Measurements from ENCODE around the gene ZNF594. TPM values are rescaled to one million over a fixed set of nuclear protein-coding genes. Genes with fewer than 3 reads are reported as not detected.

The ZNF594 gene
- total RNA-seq, 1 experiment from 2014 or later: 18.4 TPM

GRCh38 chr17:5203908-5204294 is 12.2 kb upstream of the ZNF594 start:
- DNase-seq: peak in 1 of 2 experiments; percentile 58
- Histone ChIP-seq H3K79me2 (ENCODE audit: low read depth) (no peaks in the 10 kb centered on the region), H3K9me2 (ENCODE audit: insufficient read depth) (no peaks in the 10 kb centered on the region), H3K9me3 (ENCODE audit: insufficient read depth, low read depth) (no peaks in the 10 kb centered on the region), H3K4me1 (replicated peaks; ENCODE audit: insufficient read depth) (peaks cover 8% of the 10 kb centered on the region), H2AFZ (no peak overlapping the region), H3K27ac (no peak overlapping the region), H3K36me3 (ENCODE audit: low read depth) (no peaks in the 10 kb centered on the region), H3K4me3 (no peak overlapping the region), H3F3A (ENCODE audit: insufficient read depth, low read depth) (peaks cover 4% of the 10 kb centered on the region; the same call in 1 of the 2 replicates), H3K4me2 (no peak overlapping the region), H3K27me3 (ENCODE audit: insufficient read depth, low read depth) (no peaks in the 10 kb centered on the region), H4K20me1 (ENCODE audit: insufficient read depth) (no peaks in the 10 kb centered on the region)
- no TSS peak for BruUV-seq (replicated peaks)
- ChIA-PET CTCF (no interaction called here), POLR2A (ENCODE audit: unreplicated experiment) (no interaction called here)
- TF ChIP-seq, protein P1, sequence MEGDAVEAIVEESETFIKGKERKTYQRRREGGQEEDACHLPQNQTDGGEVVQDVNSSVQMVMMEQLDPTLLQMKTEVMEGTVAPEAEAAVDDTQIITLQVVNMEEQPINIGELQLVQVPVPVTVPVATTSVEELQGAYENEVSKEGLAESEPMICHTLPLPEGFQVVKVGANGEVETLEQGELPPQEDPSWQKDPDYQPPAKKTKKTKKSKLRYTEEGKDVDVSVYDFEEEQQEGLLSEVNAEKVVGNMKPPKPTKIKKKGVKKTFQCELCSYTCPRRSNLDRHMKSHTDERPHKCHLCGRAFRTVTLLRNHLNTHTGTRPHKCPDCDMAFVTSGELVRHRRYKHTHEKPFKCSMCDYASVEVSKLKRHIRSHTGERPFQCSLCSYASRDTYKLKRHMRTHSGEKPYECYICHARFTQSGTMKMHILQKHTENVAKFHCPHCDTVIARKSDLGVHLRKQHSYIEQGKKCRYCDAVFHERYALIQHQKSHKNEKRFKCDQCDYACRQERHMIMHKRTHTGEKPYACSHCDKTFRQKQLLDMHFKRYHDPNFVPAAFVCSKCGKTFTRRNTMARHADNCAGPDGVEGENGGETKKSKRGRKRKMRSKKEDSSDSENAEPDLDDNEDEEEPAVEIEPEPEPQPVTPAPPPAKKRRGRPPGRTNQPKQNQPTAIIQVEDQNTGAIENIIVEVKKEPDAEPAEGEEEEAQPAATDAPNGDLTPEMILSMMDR (conservative IDR thresholded peaks at IDR 0.05): no peak
- TF ChIP-seq EZH2 (IDR thresholded peaks at IDR 0.05; ENCODE audit: low read depth): no peak
- intact Hi-C loops (cut with micrococcal nuclease; ENCODE audit: unreplicated experiment): no loop called here

DNA sequence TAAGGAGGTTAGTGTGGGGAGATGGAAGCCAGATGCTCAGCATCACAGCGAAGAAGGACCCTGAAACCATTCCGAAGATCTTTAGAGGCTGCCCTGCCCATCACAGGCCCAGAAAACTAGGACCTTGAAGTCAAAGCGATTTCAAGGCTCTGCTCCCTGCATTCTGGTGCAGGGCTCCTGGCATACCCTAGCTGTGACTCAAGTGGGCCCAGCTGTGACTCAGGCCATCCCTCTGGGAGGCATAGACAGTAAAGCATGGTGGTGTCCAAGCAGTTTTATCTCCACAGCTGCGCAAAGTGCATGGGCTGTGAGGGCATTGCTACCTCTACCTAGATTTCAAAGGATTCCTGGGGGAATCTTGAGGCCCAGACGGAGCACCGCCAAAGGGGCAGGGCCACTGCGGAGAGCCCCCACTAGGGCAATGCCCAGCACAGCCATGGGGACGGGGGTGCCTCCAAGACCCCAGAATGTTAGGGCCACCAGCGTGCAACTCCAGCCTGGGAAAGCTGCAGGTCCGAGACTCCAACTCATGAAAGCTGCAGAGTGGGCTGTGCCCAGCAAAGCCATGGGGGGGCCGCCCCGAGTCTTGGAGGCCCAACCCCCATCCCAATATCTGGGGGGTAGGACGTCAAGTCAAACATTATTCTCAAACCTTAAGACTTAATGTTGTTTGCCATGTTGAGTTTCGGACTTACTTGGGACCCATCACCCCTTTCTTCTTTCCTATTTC is 11.7 kb upstream of the ZNF594 start:
- Histone ChIP-seq H3K27me3 (ENCODE audit: insufficient read depth, low read depth) (no peaks in the 10 kb centered on the region), H3K36me3 (ENCODE audit: low read depth) (no peaks in the 10 kb centered on the region), H3K4me1 (replicated peaks; ENCODE audit: insufficient read depth) (peaks cover 8% of the 10 kb centered on the region), H3F3A (ENCODE audit: insufficient read depth, low read depth) (peaks cover 4% of the 10 kb centered on the region; the same call in 1 of the 2 replicates), H3K9me3 (ENCODE audit: insufficient read depth, low read depth) (no peaks in the 10 kb centered on the region), H3K27ac (no peak overlapping the region), H3K9me2 (ENCODE audit: insufficient read depth) (no peaks in the 10 kb centered on the region), H3K4me2 (no peak overlapping the region), H2AFZ (no peak overlapping the region), H3K4me3 (no peak overlapping the region), H3K79me2 (ENCODE audit: low read depth) (no peaks in the 10 kb centered on the region), H4K20me1 (ENCODE audit: insufficient read depth) (no peaks in the 10 kb centered on the region)
- BruUV-seq (replicated peaks): no TSS peak
- TF ChIP-seq EZH2 (IDR thresholded peaks at IDR 0.05; ENCODE audit: low read depth): no peak
- TF ChIP-seq, protein P1 (conservative IDR thresholded peaks at IDR 0.05): no peak
- ChIA-PET CTCF (no interaction called here), POLR2A (ENCODE audit: unreplicated experiment) (no interaction called here)
- intact Hi-C loops (cut with micrococcal nuclease; ENCODE audit: unreplicated experiment): no loop called here
- DNase-seq: no peak

DNA sequence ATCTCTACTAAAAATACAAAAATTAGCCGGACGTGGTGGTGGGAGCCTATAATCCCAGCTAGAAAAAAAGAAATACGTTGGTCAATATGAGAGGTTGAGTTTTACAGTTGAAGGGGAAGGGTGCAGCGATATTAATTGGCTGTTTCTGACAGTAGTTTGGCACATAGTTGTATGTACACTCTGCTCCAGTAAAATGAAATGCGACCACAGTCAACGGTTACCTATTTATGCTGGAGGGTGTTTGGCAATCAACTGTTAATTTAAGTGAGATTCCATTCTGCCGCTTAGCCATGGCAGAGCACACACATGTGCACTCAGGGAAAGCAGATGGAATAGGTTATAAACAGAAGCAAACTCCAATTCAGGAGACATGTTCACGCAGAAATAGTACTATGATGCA is 9.3 kb upstream of the ZNF594 start:
- no peak overlapping the region for H3K4me3 ChIP-seq
- DNase-seq: no peak
- no peak overlapping the region for H2AFZ ChIP-seq
- H3K79me2 ChIP-seq (ENCODE audit: low read depth): no peaks in the 10 kb centered on the region
- H3K9me3 ChIP-seq (ENCODE audit: insufficient read depth, low read depth): no peaks in the 10 kb centered on the region
- H3K36me3 ChIP-seq (ENCODE audit: low read depth): no peaks in the 10 kb centered on the region
- H4K20me1 ChIP-seq (ENCODE audit: insufficient read depth): no peaks in the 10 kb centered on the region
- BruUV-seq (replicated peaks): no TSS peak
- H3K27me3 ChIP-seq (ENCODE audit: insufficient read depth, low read depth): no peaks in the 10 kb centered on the region
- H3K4me1 ChIP-seq (replicated peaks; ENCODE audit: insufficient read depth): peaks cover 8% of the 10 kb centered on the region
- no peak overlapping the region for H3K27ac ChIP-seq
- CTCF ChIA-PET: no interaction called here
- H3K4me2 ChIP-seq: no peak overlapping the region
- peaks cover 4% of the 10 kb centered on the region; the same call in 1 of the 2 replicates for H3F3A ChIP-seq (ENCODE audit: insufficient read depth, low read depth)
- POLR2A ChIA-PET (ENCODE audit: unreplicated experiment): no interaction called here
- H3K9me2 ChIP-seq (ENCODE audit: insufficient read depth): no peaks in the 10 kb centered on the region
- intact Hi-C loops (cut with micrococcal nuclease; ENCODE audit: unreplicated experiment): no loop called here
- TF ChIP-seq EZH2 (IDR thresholded peaks at IDR 0.05; ENCODE audit: low read depth): no peak
- TF ChIP-seq, protein P1 (conservative IDR thresholded peaks at IDR 0.05): no peak

All from PC-9 (cell line).